Cardiac fibroblast (primary cell): Measurements from ENCODE around the gene DNPEP.
"Not testable (repeated sequence)": the region's sequence is repeated elsewhere in the genome, so short reads cannot be mapped to it uniquely, and the experiment has no call there.

ENCODE experiments used
- DNase-seq, 2 donors: peaks; one replicate each; pipeline versions ENCODE4 v3.0.0 to v3.0.0-alpha.2; 2010; ENCODE audit warnings: low read depth in 2 of 2
- H3K4me3 ChIP-seq, 2 donors: replicated peaks in 1 of 2; 1 replicate in 1 of 2; 2 replicates in 1 of 2; pipeline ENCODE4 v1.5.1; 2011; ENCODE audit warnings: low read depth in 2 of 2, low read length in 2 of 2, mild to moderate bottlenecking in 2 of 2, moderate library complexity in 1 of 2
- CTCF ChIP-seq: IDR thresholded peaks from one replicate; pipeline ENCODE4 v1.5.1; 2011; ENCODE audit warnings: low read depth, mild to moderate bottlenecking, low read length, inconsistent platforms

Gene DNPEP

GRCh38 chr2:219401606-219402005 lies 13.9 kb upstream of the DNPEP start:
- DNase-seq: no peak
- TF ChIP-seq CTCF: no peak
- H3K4me3 ChIP-seq: no peak overlapping the region

- DNase-seq: no peak
- no peak for TF ChIP-seq CTCF
- no peak overlapping the region for H3K4me3 ChIP-seq
Measured at GRCh38 chr2:219400562-219400961, 12.8 kb upstream of the DNPEP start.

GRCh38 chr2:219399716-219400478 lies 12.2 kb upstream of the DNPEP start:
- no peak overlapping the region for H3K4me3 ChIP-seq
- no peak for DNase-seq
- TF ChIP-seq CTCF: no peak

GRCh38 chr2:219398721-219399363 lies 11.1 kb upstream of the DNPEP start:
- TF ChIP-seq CTCF: no peak
- H3K4me3 ChIP-seq: no peak overlapping the region
- peak in 1 of 2 donors; percentile 21 for DNase-seq

GRCh38 chr2:219396863-219397457 lies 9.2 kb upstream of the DNPEP start:
- no peak overlapping the region for H3K4me3 ChIP-seq
- no peak for DNase-seq
- no peak for TF ChIP-seq CTCF

GRCh38 chr2:219395609-219396008 lies 7.9 kb upstream of the DNPEP start:
- DNase-seq: no peak

GRCh38 chr2:219395056-219395455 lies 7.3 kb upstream of the DNPEP start:
- not testable (repeated sequence) for DNase-seq, H3K4me3 ChIP-seq

More at GRCh38 chr2:219395609-219396008, 7.9 kb upstream of the DNPEP start:
- no peak for TF ChIP-seq CTCF
- no peak overlapping the region for H3K4me3 ChIP-seq
